HG02973 (cell line): Measurements from ENCODE around the gene ACBD5.
"Not testable (repeated sequence)": the region's sequence is repeated elsewhere in the genome, so short reads cannot be mapped to it uniquely, and the experiment has no call there.

Experiments
- ATAC-seq: cut with Tn5 transposase; IDR thresholded peaks from one replicate; pipeline ENCODE4 v1.9.1; 2021; ENCODE audit warnings: moderate library complexity; ENCODE audit not compliant: unreplicated experiment

ACBD5 gene

GRCh38 chr10:27241652-27242472, 1.3 kb upstream of the ACBD5 start:
- peak; percentile 62 for ATAC-seq

GRCh38 chr10:27241010-27241651, 534 bp upstream of the ACBD5 start:
- peak; percentile 14 for ATAC-seq

GRCh38 chr10:27237531-27237930, 3.1 kb downstream of the ACBD5 start:
- ATAC-seq = not testable (repeated sequence)

GRCh38 chr10:27236589-27237128, 3.9 kb downstream of the ACBD5 start:
- ATAC-seq = not testable (repeated sequence)

GRCh38 chr10:27235706-27236105, 4.9 kb downstream of the ACBD5 start:
- ATAC-seq = no peak

- ATAC-seq = no peak
Observed at GRCh38 chr10:27230022-27230421, 10.6 kb downstream of the ACBD5 start.

- ATAC-seq = no peak
Observed at GRCh38 chr10:27225642-27226257, 14.8 kb downstream of the ACBD5 start.

GRCh38 chr10:27225011-27225590, 15.5 kb downstream of the ACBD5 start:
- ATAC-seq = no peak

- ATAC-seq = no peak
Observed at GRCh38 chr10:27223964-27224363, 16.6 kb downstream of the ACBD5 start.

- no peak for ATAC-seq
Observed at GRCh38 chr10:27207350-27207749, 33.2 kb downstream of the ACBD5 start.

- ATAC-seq = no peak
Observed at GRCh38 chr10:27203806-27204205, 36.8 kb downstream of the ACBD5 start.

- ATAC-seq = no peak
Observed at GRCh38 chr10:27197980-27198620, 42.5 kb downstream of the ACBD5 start.

- ATAC-seq = no peak
Observed at GRCh38 chr10:27192284-27192683, 48.3 kb downstream of the ACBD5 start.

- no peak for ATAC-seq
Observed at GRCh38 chr10:27190508-27190907, 50.1 kb downstream of the ACBD5 start.

GRCh38 chr10:27188897-27189296, 51.7 kb downstream of the ACBD5 start:
- no peak for ATAC-seq

GRCh38 chr10:27188259-27188658, 52.3 kb downstream of the ACBD5 start:
- ATAC-seq = no peak

- no peak for ATAC-seq
Observed at GRCh38 chr10:27169849-27170248, 70.7 kb downstream of the ACBD5 start.

- ATAC-seq = no peak
Observed at GRCh38 chr10:27158421-27158820, 82.2 kb downstream of the ACBD5 start.

GRCh38 chr10:27157150-27157549, 83.4 kb downstream of the ACBD5 start:
- no peak for ATAC-seq

- not testable (repeated sequence) for ATAC-seq
Observed at GRCh38 chr10:27156566-27156965, 84.0 kb downstream of the ACBD5 start.
